Common myeloid progenitor, CD34-positive (primary cell): ENCODE measurements around the gene PI4KA.

Experiments used
- CTCF ChIA-PET: fragments of 350-600 bp; sonication (Branson Sonifier 250); formaldehyde crosslinking; loops from one replicate; lab custom pipeline; 2021; ENCODE audit warnings: antibody characterized with exemption; lab: Charles Lee
- POLR2A ChIA-PET: fragments of 350-600 bp; sonication (Branson Sonifier 250); formaldehyde crosslinking; loops from one replicate; lab custom pipeline; 2021; ENCODE audit warnings: antibody characterized with exemption; lab: Charles Lee
- DNase-seq, 3 donors: peaks; one replicate each; pipeline versions ENCODE4 v3.0.0 to v3.0.0-alpha.2; 2013
- H3K27ac ChIP-seq, 2 experiments: 1 replicate in 1 of 2; 2 replicates in 1 of 2; pipeline ENCODE4 v1.7.0; 2013; ENCODE audit warnings: inconsistent platforms in 2 of 2, low read length in 2 of 2, mild to moderate bottlenecking in 2 of 2, low read depth in 1 of 2, moderate library complexity in 1 of 2; ENCODE audit not compliant: severe bottlenecking in 2 of 2, insufficient read depth in 1 of 2, poor library complexity in 1 of 2
- H3K27me3 ChIP-seq, 5 experiments: replicated peaks in 2 of 5; 1 replicate in 3 of 5; 2 replicates in 2 of 5; pipeline versions ENCODE4 v1.6.1 to v1.7.0; 2013; ENCODE audit warnings: low read length in 4 of 5, mild to moderate bottlenecking in 2 of 5, moderate library complexity in 2 of 5, inconsistent platforms in 1 of 5; ENCODE audit not compliant: insufficient read depth in 5 of 5, control insufficient read depth in 4 of 5
- H3K36me3 ChIP-seq, 4 experiments: 1 replicate in 2 of 4; 2 replicates in 2 of 4; pipeline versions ENCODE4 v1.6.1 to v1.7.0; 2013; ENCODE audit warnings: low read length in 3 of 4, control low read depth in 1 of 4, mild to moderate bottlenecking in 1 of 4; ENCODE audit not compliant: control insufficient read depth in 4 of 4, insufficient read depth in 4 of 4
- H3K4me1 ChIP-seq, 4 experiments: 1 replicate in 3 of 4; 2 replicates in 1 of 4; pipeline versions ENCODE4 v1.6.1 to v1.7.1; 2013; ENCODE audit warnings: low read length in 3 of 4, mild to moderate bottlenecking in 3 of 4, control low read depth in 1 of 4, inconsistent platforms in 1 of 4, moderate library complexity in 1 of 4; ENCODE audit not compliant: control insufficient read depth in 4 of 4, insufficient read depth in 4 of 4; ENCODE audit errors: control extremely low read depth in 1 of 4
- H3K4me3 ChIP-seq, 7 experiments: 1 replicate in 4 of 7; 2 replicates in 3 of 7; pipeline versions ENCODE4 v1.5.1 to v1.7.0; 2013; ENCODE audit warnings: mild to moderate bottlenecking in 7 of 7, low read length in 6 of 7, moderate library complexity in 6 of 7, inconsistent platforms in 2 of 7, low read depth in 2 of 7, control low read depth in 1 of 7; ENCODE audit not compliant: insufficient read depth in 4 of 7, control insufficient read depth in 1 of 7; ENCODE audit errors: extremely low read depth in 1 of 7
- H3K9me3 ChIP-seq, 5 experiments: 1 replicate in 4 of 5; 2 replicates in 1 of 5; pipeline versions ENCODE4 v1.6.1 to v1.7.1; 2013; ENCODE audit warnings: low read length in 4 of 5, mild to moderate bottlenecking in 2 of 5, inconsistent platforms in 1 of 5, low read depth in 1 of 5, moderate library complexity in 1 of 5; ENCODE audit not compliant: control insufficient read depth in 4 of 5, insufficient read depth in 2 of 5; ENCODE audit errors: control extremely low read depth in 1 of 5
- WGBS: methylation state at CpG from one replicate; pipeline ENCODE4 v1.1.5; 2013; ENCODE audit not compliant: insufficient coverage; 5-methylcytosine and 5-hydroxymethylcytosine counted together

PI4KA gene

DNA sequence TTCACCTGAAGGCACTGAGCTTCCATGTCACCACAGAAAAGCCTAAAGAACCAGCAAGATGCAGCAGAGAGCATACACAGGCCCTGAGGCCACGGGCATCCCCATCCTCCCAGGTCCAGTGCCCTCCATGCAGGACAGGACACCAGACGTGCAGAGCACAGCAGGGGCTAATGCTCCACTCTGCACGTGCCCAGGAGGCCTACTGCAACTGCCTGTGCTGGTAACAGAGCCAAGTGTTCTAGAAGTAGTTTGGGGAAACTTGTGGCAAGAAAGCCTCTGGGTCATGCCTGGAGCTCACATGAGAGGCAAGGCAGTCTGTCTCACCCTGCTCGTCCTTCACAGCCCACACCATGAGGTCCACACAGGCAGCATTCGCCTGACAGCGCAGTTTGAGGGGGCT is 54.0 kb downstream of the PI4KA start:
- no peaks in the 10 kb centered on the region for H3K4me1 ChIP-seq
- no peak overlapping the region for H3K27ac ChIP-seq
- 96% methylated on average over 5 of the region's 6 CpGs for WGBS
- peaks cover 32 to 80% (median 56%) of the 10 kb centered on the region in 4 experiments for H3K36me3 ChIP-seq
- H3K27me3 ChIP-seq, result no peaks in the 10 kb centered on the region
- no peaks in the 10 kb centered on the region for H3K9me3 ChIP-seq
- no peak for DNase-seq
- no peak overlapping the region for H3K4me3 ChIP-seq
- CTCF ChIA-PET, result interaction anchor here (0.7 to 4.1 kb wide), 18 partner anchors 9 to 222 kb away, joined by 3 to 29 read pairs (median 5); no protein-coding TSS in a partner anchor
- POLR2A ChIA-PET, result interaction anchor here (1.1 to 1.3 kb wide), 2 partner anchors 25 to 81 kb away, joined by 4 to 6 read pairs; no protein-coding TSS in a partner anchor

DNA sequence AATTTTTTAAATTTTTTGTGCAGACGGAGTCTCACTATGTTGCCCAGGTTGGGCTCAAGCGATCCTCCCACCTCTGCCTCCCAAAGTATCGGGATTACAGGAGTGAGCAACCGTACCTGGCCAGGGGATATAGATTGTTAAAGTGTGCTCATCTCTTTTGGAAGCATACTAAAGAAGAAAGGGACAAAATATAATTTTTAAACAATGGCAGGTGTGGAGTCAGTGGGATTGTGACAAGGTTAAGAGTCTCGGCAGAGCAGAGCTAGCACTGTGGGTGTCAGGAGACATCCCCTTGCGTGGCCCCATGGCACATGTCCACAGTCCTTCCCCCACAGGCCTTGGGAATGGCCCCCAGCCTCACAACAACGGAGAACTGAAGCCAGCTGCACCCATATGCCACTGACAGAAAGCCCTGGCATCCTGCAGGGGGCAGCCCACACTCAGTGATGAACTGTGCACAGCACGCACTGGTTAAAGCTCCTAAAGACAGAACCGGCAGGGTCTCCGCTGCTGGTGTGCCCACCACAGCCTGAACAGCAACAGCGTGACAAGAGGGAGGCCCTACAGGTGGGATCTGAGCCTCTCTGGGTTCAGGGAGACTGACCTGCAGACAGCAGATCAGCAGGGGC is 54.8 kb downstream of the PI4KA start:
- CTCF ChIA-PET, result interaction anchor here (0.7 to 4.1 kb wide), 18 partner anchors 9 to 223 kb away, joined by 3 to 29 read pairs (median 5); no protein-coding TSS in a partner anchor
- H3K4me3 ChIP-seq, result no peak overlapping the region
- no peaks in the 10 kb centered on the region for H3K9me3 ChIP-seq
- no peaks in the 10 kb centered on the region for H3K27me3 ChIP-seq
- no peaks in the 10 kb centered on the region for H3K4me1 ChIP-seq
- peaks cover 33 to 82% (median 59%) of the 10 kb centered on the region in 4 experiments for H3K36me3 ChIP-seq
- no peak overlapping the region for H3K27ac ChIP-seq
- DNase-seq, result peak; percentile 54 to 76 (median 70)
- POLR2A ChIA-PET, result interaction anchor here (1.0 to 1.3 kb wide), 3 partner anchors 25 to 82 kb away, joined by 3 to 6 read pairs (median 4); no protein-coding TSS in a partner anchor
- 92% methylated on average over 10 of the region's 11 CpGs for WGBS

DNA sequence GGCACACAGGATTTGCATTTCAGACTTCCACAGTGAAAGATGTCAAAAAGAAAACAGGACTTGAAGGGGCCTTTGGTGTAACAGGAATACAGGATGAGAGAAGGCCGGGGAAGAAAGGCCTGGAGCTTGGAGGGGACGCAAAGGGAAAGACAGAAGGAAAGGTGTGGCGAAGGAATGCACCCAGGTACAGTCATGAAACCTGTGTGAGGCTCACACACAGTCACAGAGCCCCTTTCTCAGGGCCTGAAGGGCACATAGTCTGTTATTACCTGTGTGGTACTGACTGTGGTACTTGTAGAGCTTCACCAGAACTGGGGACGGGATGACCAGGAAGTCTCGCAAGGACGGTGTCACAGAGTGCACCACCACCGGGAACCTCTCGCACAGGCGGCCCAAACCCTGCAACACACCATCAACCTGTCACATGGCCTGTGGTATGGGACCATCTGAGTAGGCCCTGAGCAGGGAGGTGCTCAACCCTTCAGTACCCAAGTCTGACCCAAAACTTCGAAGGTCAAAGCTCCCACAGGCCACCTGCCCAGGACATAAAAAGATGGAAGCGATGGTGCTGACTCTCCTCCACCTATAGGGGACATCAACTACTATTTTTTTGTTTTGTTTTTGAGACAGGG is 55.6 kb downstream of the PI4KA start:
- WGBS, result 100% methylated on average over 9 of the region's 11 CpGs
- Histone ChIP-seq H3K4me1 (no peaks in the 10 kb centered on the region), H3K9me3 (no peaks in the 10 kb centered on the region), H3K27me3 (no peaks in the 10 kb centered on the region), H3K27ac (no peak overlapping the region), H3K36me3 (peaks cover 37 to 88% (median 64%) of the 10 kb centered on the region in 4 experiments), H3K4me3 (no peak overlapping the region)
- no peak for DNase-seq
- ChIA-PET CTCF (interaction anchor here (1.6 to 4.1 kb wide), 9 partner anchors 8 to 82 kb away, joined by 4 to 29 read pairs (median 12); no protein-coding TSS in a partner anchor), POLR2A (no interaction called here)

DNA sequence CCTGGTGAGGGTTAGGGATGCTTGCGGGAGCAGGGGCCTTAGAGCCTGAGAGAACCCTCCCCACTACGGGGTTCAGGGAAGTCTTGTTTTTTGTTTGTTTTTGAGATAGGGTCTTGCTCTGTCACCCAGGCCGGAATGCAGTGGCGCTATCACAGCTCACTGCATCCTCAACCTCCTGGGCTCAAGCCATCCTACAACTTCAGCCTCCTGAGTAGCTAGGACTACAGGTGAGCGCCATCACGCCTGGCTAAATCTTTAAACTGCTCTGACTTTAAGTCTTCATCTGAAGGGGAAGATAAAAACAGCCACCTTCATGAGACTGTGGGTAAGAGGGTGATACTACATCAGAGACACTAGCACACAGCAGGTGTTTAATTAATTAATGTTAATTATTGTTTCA is 56.2 kb downstream of the PI4KA start:
- ChIA-PET CTCF (interaction anchor here (1.6 to 4.1 kb wide), 5 partner anchors 11 to 90 kb away, joined by 3 to 28 read pairs (median 8); no protein-coding TSS in a partner anchor), POLR2A (no interaction called here)

DNA sequence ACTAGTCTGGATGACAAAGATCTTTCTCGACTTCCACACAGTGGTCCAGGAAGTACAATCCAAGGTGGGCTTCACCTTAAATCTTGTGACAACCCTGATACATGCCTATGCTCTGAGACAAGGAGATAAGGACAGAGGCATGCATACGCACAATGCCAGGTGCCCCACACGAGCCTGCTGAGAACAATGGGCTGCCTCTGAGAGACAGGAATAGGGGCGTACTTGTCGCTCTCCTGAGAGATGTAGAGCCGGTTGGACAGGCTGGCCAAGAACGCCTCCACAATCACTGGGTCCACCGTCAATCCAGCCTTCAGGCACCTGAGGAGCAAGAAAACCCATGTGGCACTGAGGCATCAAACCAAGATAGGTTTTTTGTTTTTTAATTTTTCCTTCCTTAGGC is 59.2 kb downstream of the PI4KA start:
- Histone ChIP-seq H3K36me3 (peaks cover 29 to 83% (median 65%) of the 10 kb centered on the region in 4 experiments), H3K9me3 (no peaks in the 10 kb centered on the region), H3K27me3 (no peaks in the 10 kb centered on the region), H3K4me3 (no peak overlapping the region), H3K27ac (no peak overlapping the region), H3K4me1 (peaks cover 0 to 20% (median 8%) of the 10 kb centered on the region in 4 experiments)
- ChIA-PET POLR2A (no interaction called here), CTCF (interaction anchor here (1.3 to 2.6 kb wide), 2 partner anchors 10 to 86 kb away, joined by 4 to 14 read pairs; no protein-coding TSS in a partner anchor)
- no peak for DNase-seq
- WGBS, result 96% methylated on average over 8 of the region's 8 CpGs

More for the DNA sequence above, 56.2 kb downstream of the PI4KA start:
- Histone ChIP-seq H3K4me1 (no peaks in the 10 kb centered on the region), H3K27ac (no peak overlapping the region), H3K4me3 (no peak overlapping the region), H3K36me3 (peaks cover 35 to 92% (median 67%) of the 10 kb centered on the region in 4 experiments), H3K9me3 (no peaks in the 10 kb centered on the region), H3K27me3 (no peaks in the 10 kb centered on the region)
- WGBS, result 85% methylated on average over 3 of the region's 6 CpGs
- no peak for DNase-seq

DNA sequence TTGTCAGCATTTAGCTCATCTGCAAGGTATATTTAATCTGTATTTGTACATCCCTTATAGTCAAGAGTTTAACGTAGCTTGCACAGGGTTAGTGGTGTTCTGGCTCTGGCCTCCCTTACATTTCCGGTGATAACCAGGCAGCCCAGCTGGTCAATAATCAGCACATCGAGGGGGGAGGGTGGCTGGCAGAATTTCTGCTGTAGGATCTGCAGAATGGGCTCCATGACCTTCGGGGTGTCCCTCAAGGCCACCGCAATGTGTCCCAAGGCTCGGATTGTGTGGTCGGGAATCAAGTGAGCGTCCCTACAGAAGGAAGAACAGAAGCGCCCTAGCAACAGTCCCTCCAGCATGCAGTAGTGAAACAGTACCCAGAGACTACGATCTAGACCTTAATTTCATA is 59.6 kb downstream of the PI4KA start:
- H3K36me3 ChIP-seq, result peaks cover 27 to 80% (median 64%) of the 10 kb centered on the region in 4 experiments
- no peaks in the 10 kb centered on the region for H3K27me3 ChIP-seq
- H3K9me3 ChIP-seq, result no peaks in the 10 kb centered on the region
- DNase-seq, result no peak
- ChIA-PET CTCF (interaction anchor here (1.5 to 2.6 kb wide), 2 partner anchors 15 to 86 kb away, joined by 6 to 14 read pairs; no protein-coding TSS in a partner anchor), POLR2A (no interaction called here)
- no peak overlapping the region for H3K27ac ChIP-seq
- WGBS, result 98% methylated on average over 10 of the region's 10 CpGs
- peaks cover 0 to 24% (median 10%) of the 10 kb centered on the region in 4 experiments for H3K4me1 ChIP-seq
- no peak overlapping the region for H3K4me3 ChIP-seq
